ENCODE results near the gene ACAN.

ACAN gene

GRCh38 chr15:88844749-88845386, 41.6 kb downstream of the ACAN start:
- no peak for DNase-seq

- DNase-seq, result no peak
Measured at GRCh38 chr15:88845616-88846015, 42.4 kb downstream of the ACAN start.

GRCh38 chr15:88847144-88847543, 43.9 kb downstream of the ACAN start:
- DNase-seq, result no peak

GRCh38 chr15:88848203-88848602, 45.0 kb downstream of the ACAN start:
- DNase-seq, result no peak

- no peak for DNase-seq
Measured at GRCh38 chr15:88849376-88850072, 46.3 kb downstream of the ACAN start.

GRCh38 chr15:88852476-88852875, 49.2 kb downstream of the ACAN start:
- DNase-seq, result no peak

- no peak for DNase-seq
Measured at GRCh38 chr15:88858934-88859333, 55.7 kb downstream of the ACAN start.

GRCh38 chr15:88859550-88859949, 56.3 kb downstream of the ACAN start:
- no peak for DNase-seq

- DNase-seq, result no peak
Measured at GRCh38 chr15:88860212-88860611, 57.0 kb downstream of the ACAN start.

- no peak for DNase-seq
Measured at GRCh38 chr15:88863412-88863811, 60.2 kb downstream of the ACAN start.

GRCh38 chr15:88864861-88865497, 61.7 kb downstream of the ACAN start:
- no peak for DNase-seq

- DNase-seq, result no peak
Measured at GRCh38 chr15:88865498-88866099, 62.4 kb downstream of the ACAN start.

- DNase-seq, result no peak
Measured at GRCh38 chr15:88866295-88866881, 63.2 kb downstream of the ACAN start.

GRCh38 chr15:88871313-88871712, 68.1 kb downstream of the ACAN start:
- DNase-seq, result no peak

GRCh38 chr15:88872106-88872505, 68.9 kb downstream of the ACAN start:
- DNase-seq, result no peak

GRCh38 chr15:88872706-88873105, 69.5 kb downstream of the ACAN start:
- DNase-seq, result no peak

GRCh38 chr15:88873786-88874185, 70.5 kb downstream of the ACAN start:
- DNase-seq, result no peak

GRCh38 chr15:88874275-88874674, 71.0 kb downstream of the ACAN start:
- no peak for DNase-seq

- DNase-seq, result no peak
Measured at GRCh38 chr15:88874684-88875083, 71.4 kb downstream of the ACAN start.

- DNase-seq, result no peak
Measured at GRCh38 chr15:88876573-88876972, 73.3 kb downstream of the ACAN start.

GRCh38 chr15:88877415-88877814, 74.2 kb downstream of the ACAN start:
- DNase-seq, result no peak

GRCh38 chr15:88877906-88878305, 74.7 kb downstream of the ACAN start:
- no peak for DNase-seq

- DNase-seq, result no peak
Measured at GRCh38 chr15:88878720-88879184, 75.5 kb downstream of the ACAN start.

All from NCI-H446 treated with DMSO at 0.1 percent for 48 hours (cell line).